ENCODE data around the gene ZNF236.
"Not testable (repeated sequence)": the region's sequence is repeated elsewhere in the genome, so short reads cannot be mapped to it uniquely, and the experiment has no call there.

Gene ZNF236

GRCh38 chr18:77009675-77010074 lies 187.3 kb downstream of the ZNF236 start:
- no peak for DNase-seq

DNA sequence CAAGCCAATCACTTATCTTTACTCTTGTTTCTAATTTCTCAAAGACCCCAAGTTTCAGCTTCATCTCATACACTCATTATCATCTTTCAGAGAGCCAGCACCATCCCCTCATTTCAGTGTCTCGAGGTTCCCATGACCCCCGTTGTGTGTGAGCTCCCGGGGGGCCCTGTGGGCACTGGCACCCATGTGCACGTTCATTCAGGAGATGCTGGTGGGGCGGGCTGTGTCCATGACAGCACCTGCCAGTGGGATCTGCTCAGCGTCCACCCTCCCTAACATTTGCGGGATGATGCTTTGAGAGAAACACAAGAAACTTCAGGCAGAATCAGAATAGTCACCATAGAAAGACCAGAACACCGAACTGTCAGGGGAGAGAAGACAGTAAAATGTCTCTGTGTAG lies 189.8 kb downstream of the ZNF236 start:
- DNase-seq = no peak

DNA sequence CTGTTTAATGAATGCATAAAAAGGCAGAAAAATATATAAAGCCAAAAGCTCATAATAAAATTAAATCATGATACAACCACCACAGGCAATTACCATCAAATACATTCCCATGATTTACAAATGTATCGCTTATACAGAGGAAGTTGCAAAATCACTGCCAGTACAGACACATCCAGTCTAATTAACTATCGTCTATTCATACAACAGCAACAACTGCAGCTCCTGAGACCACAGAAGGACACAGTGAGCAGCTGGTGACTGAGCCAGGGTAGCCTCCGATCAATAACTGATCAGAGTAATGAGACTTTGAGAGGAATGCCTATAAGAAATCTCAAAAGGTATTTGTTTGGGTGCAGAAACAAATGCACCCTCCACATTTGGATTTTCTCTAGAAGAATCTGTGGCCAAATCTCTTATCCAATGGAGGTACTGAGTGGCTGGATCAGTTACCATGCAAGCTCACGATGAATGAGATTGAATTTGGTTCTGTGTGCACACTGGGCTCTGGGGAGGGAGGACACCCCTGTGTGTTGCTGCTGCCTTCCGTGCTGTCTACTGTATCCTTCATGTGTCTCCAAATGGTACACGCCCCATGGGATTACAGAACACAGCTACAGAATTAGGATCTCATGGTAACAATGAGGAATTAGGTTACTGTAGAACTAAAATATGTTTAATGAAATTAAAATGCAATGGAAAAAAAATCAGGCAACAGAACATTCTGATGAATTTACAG lies 190.6 kb downstream of the ZNF236 start:
- DNase-seq = no peak

GRCh38 chr18:77013811-77014521 lies 191.6 kb downstream of the ZNF236 start:
- no peak for DNase-seq

DNA sequence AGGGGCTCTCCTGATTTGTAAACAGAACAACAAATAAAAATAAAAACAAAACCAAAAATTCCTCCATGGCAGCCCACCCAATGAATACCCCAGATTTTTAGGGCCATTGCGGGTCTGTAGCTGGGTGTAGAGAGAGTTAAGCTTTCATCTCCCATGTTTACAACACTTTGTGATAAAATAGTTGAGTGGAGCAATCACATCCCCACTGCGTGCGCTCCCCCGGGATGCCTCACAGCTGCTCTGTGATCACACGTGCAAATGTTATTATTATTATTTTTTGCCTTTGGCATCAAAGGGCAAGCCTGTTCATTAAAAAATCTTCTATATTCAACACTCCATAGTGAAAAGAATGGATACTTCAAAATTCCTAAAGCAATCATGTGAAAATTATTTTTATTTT lies 192.2 kb downstream of the ZNF236 start:
- DNase-seq = no peak

DNA sequence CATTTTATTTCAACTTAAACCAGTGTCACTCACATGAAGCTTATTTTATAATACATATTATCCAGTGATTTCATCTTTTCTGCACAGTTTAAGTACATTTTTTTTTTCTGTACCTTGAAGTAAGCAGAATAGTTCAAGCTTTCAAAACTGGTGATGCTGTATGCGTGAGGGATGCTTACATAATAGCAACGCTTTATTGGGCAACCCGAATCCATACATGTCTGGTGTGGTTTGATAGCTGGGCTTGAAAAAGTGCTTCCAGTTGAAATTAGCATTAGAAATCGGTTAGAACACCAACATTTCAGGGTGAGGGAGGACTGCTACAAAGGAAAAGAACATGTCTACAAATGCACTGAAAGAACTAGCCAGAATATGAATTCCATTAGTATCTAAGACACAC lies 192.8 kb downstream of the ZNF236 start:
- DNase-seq = no peak

GRCh38 chr18:77015771-77016710 lies 193.7 kb downstream of the ZNF236 start:
- no peak for DNase-seq

GRCh38 chr18:77016936-77017335 lies 194.6 kb downstream of the ZNF236 start:
- no peak for DNase-seq

DNA sequence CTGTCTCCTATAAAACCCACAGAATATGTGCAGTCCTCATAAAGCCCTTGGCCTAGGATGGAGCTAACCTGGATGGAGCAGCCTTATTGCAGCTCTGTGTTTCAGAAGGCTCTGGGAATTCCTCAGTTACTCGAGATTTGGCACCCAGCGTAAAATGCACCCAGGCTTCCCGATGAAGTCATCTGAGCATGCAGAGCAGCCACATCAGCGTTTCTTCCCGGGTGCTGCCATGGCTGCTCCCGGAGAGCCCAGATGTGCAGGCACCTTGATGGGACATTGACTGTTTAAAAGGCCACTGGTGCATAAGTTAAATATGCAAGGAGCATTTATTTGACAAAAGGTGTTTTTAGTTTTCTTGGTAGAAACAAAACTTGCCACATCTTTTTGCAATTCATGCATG lies 195.0 kb downstream of the ZNF236 start:
- DNase-seq = no peak

DNA sequence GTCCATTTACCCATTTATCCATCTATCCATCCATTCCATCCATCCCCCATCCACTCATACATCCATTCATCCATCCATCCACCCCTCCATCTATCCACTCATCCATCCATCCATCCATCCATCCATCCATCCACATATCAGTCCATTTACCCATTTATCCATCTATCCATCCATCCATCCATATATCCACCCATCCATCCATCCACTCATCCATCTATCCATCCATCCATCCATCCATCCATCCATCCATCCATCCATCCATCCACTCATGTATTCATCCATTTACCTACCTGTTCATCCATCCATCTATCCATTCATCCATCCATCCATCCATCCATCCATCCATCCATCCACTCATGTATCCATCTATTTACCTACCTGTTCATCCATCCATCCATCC lies 196.3 kb downstream of the ZNF236 start:
- DNase-seq = not testable (repeated sequence)

DNA sequence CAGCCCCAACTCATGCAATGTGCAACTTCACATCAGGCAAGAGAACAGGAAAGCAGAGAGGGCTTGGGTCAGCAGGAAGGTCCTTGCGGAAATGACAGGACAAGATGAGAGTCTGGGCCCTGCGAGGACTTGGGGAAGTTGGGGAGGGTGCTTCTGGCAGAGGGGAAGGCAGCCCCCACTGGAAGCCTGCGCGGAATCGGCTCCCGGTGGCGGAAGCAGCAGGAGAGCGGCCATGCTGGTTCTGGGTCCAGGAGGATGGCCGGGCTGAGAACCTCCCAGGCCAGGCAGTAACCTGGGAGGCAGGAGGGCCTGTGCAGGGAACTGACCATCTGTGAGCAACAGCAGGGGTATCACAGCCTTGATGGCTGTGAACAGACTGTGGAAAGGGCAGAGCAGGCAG lies 197.3 kb downstream of the ZNF236 start:
- DNase-seq = no peak

Data from NCI-H526 (cell line).